PC-3 (cell line): ENCODE measurements around the gene DUSP22. TPM values are rescaled to one million over a fixed set of nuclear protein-coding genes. Genes with fewer than 3 reads are reported as not detected.

Experiments
- ATAC-seq: fragments of 200-7000 bp; cut with Tn5 transposase; 2 replicates; pipeline ENCODE4 v1.9.1; 2020; ENCODE audit warnings: mild to moderate bottlenecking, moderate library complexity
- BruUV-seq: library from RNA; stranded (reverse); fragments of 400-500 nt; replicated peaks from 2 replicates; lab custom pipeline; 2021; lab: Mats Ljungman, UMichigan
- CTCF ChIA-PET: fragments of 300-600 bp; sonication (Branson Sonifier 250); formaldehyde crosslinking; loops from one replicate; lab custom pipeline; 2022; ENCODE audit warnings: antibody characterized with exemption; lab: Charles Lee
- POLR2A ChIA-PET: fragments of 300-600 bp; sonication (Branson Sonifier 250); formaldehyde crosslinking; loops from one replicate; lab custom pipeline; 2022; ENCODE audit warnings: antibody characterized with exemption; ENCODE audit not compliant: unreplicated experiment; lab: Charles Lee
- DNase-seq: peaks from one replicate; pipeline ENCODE4 v3.0.0-alpha.2; 2015
- H2AFZ ChIP-seq: fragments of 300-600 bp; sonication (generic); 2 replicates; pipeline ENCODE4 v1.6.0; 2016; ENCODE audit warnings: antibody characterized with exemption, low read length
- H3F3A ChIP-seq: fragments of 300-600 bp; sonication (generic); one replicate; pipeline ENCODE4 v1.6.0; 2017; ENCODE audit warnings: antibody characterized with exemption, low read length, control low read depth, mild to moderate bottlenecking; ENCODE audit not compliant: unreplicated experiment
- H3K27ac ChIP-seq: fragments of 300-600 bp; sonication (generic); 2 replicates; pipeline ENCODE4 v1.5.1; 2016; ENCODE audit warnings: mild to moderate bottlenecking, low read length
- H3K27me3 ChIP-seq: fragments of 300-600 bp; sonication (generic); 2 replicates; pipeline ENCODE4 v1.6.1; 2016; ENCODE audit warnings: low read length, mixed read lengths
- H3K36me3 ChIP-seq: fragments of 300-600 bp; sonication (generic); 2 replicates; pipeline ENCODE4 v1.6.1; 2016; ENCODE audit warnings: low read depth, mixed run types, low read length, mixed read lengths
- H3K4me1 ChIP-seq: fragments of 300-600 bp; sonication (generic); 2 replicates; pipeline ENCODE4 v1.5.1; 2016; ENCODE audit warnings: low read length; ENCODE audit not compliant: insufficient read depth
- H3K4me2 ChIP-seq: fragments of 300-600 bp; sonication (generic); 2 replicates; pipeline ENCODE4 v1.6.0; 2016; ENCODE audit warnings: low read length
- H3K4me3 ChIP-seq: fragments of 300-600 bp; sonication (generic); 2 replicates; pipeline ENCODE4 v1.5.1; 2016; ENCODE audit warnings: mild to moderate bottlenecking, low read length, mixed read lengths
- H3K79me2 ChIP-seq: fragments of 300-600 bp; sonication (generic); 2 replicates; pipeline ENCODE4 v1.6.1; 2017; ENCODE audit warnings: low read length, mixed read lengths
- H3K9ac ChIP-seq: fragments of 300-600 bp; sonication (generic); 2 replicates; pipeline ENCODE4 v1.6.0; 2016; ENCODE audit warnings: mild to moderate bottlenecking, low read length
- H3K9me2 ChIP-seq: fragments of 300-600 bp; sonication (generic); replicated peaks from 2 replicates; pipeline ENCODE4 v1.6.1; 2016; ENCODE audit warnings: mixed run types, low read length, mixed read lengths
- H3K9me3 ChIP-seq: fragments of 300-600 bp; sonication (generic); 2 replicates; pipeline ENCODE4 v1.6.1; 2016; ENCODE audit warnings: low read length, mixed read lengths
- H4K20me1 ChIP-seq: fragments of 300-600 bp; sonication (generic); 2 replicates; pipeline ENCODE4 v1.6.1; 2016; ENCODE audit warnings: low read length, mixed read lengths
- CTCF ChIP-seq: fragments of 300-600 bp; sonication (generic); conservative IDR thresholded peaks from 2 replicates; pipeline ENCODE4 v1.5.1; 2017; ENCODE audit warnings: antibody characterized with exemption, low read depth, mild to moderate bottlenecking, low read length
- EZH2 ChIP-seq: fragments of 300-600 bp; sonication (generic); IDR thresholded peaks from one replicate; pipeline ENCODE4 v1.6.1; 2017; ENCODE audit warnings: antibody characterized with exemption, mild to moderate bottlenecking, low read length; ENCODE audit not compliant: unreplicated experiment
- EZH2phosphoT487 ChIP-seq: fragments of 300-600 bp; sonication (generic); IDR thresholded peaks from 2 replicates; pipeline ENCODE4 v1.6.1; 2018; ENCODE audit warnings: mild to moderate bottlenecking, antibody characterized with exemption, low read length, borderline replicate concordance
- intact Hi-C: fragments of 100-400 bp; cut with micrococcal nuclease; formaldehyde crosslinking; loops from 2 replicates; pipeline ENCODE4 v1.9.0; 2023
- total RNA-seq: library from RNA; depleted of rRNA; stranded (reverse); fragments of >200 nt; gene quantifications from 2 replicates; pipeline ENCODE4 v1.2.3, GENCODE V29; 2014

DUSP22 gene
- total RNA-seq, 1 experiment from 2014 or later, result 37.8 TPM

- POLR2A ChIA-PET, result no interaction called here
- Histone ChIP-seq H3K4me2 (no peak overlapping the region), H3K9ac (no peak overlapping the region), H3K9me2 (no peaks in the 10 kb centered on the region), H3K79me2 (peaks cover 5% of the 10 kb centered on the region; the same call in 1 of the 2 replicates), H3K4me1 (no peaks in the 10 kb centered on the region), H4K20me1 (no peaks in the 10 kb centered on the region), H3K4me3 (no peak overlapping the region), H3F3A (no peaks in the 10 kb centered on the region), H3K27me3 (no peaks in the 10 kb centered on the region), H3K9me3 (no peaks in the 10 kb centered on the region), H3K36me3 (no peaks in the 10 kb centered on the region), H3K27ac (no peak overlapping the region), H2AFZ (no peak overlapping the region)
- CTCF ChIA-PET, result interaction anchor here (0.6 kb wide), 1 partner anchor 33 kb away, joined by 5 read pairs; no protein-coding TSS in a partner anchor
- ATAC-seq (no peak), DNase-seq (no peak)
- no TSS peak for BruUV-seq
- no peak for TF ChIP-seq EZH2phosphoT487
- no peak for TF ChIP-seq CTCF
- no peak for TF ChIP-seq EZH2
- intact Hi-C loops, result loop anchor here (10.0 kb wide), 1 partner anchor 245 kb away; no protein-coding TSS in a partner anchor
These were observed 7.1 kb downstream of the DUSP22 start for GRCh38 chr6:299104-299980.

GRCh38 chr6:300026-300425 is 7.7 kb downstream of the DUSP22 start:
- Histone ChIP-seq H3K9me2 (no peaks in the 10 kb centered on the region), H3K79me2 (no peaks in the 10 kb centered on the region), H3K4me3 (no peak overlapping the region), H3K9ac (no peak overlapping the region), H3K9me3 (no peaks in the 10 kb centered on the region), H3F3A (no peaks in the 10 kb centered on the region), H3K27me3 (no peaks in the 10 kb centered on the region), H3K4me1 (no peaks in the 10 kb centered on the region), H2AFZ (no peak overlapping the region), H3K4me2 (no peak overlapping the region), H4K20me1 (no peaks in the 10 kb centered on the region), H3K36me3 (no peaks in the 10 kb centered on the region), H3K27ac (no peak overlapping the region)
- TF ChIP-seq CTCF, result no peak
- TF ChIP-seq EZH2phosphoT487, result no peak
- TF ChIP-seq EZH2, result no peak
- no peak for DNase-seq
- ChIA-PET POLR2A (no interaction called here), CTCF (no interaction called here)
- ATAC-seq, result no peak
- BruUV-seq, result no TSS peak
- intact Hi-C loops, result no loop called here
